HG02870 (cell line): ENCODE measurements around the gene MCM7.

Source experiments
- ATAC-seq: cut with Tn5 transposase; IDR thresholded peaks from one replicate; pipeline ENCODE4 v1.9.1; 2021; ENCODE audit warnings: mild to moderate bottlenecking, moderate library complexity; ENCODE audit not compliant: unreplicated experiment

Gene MCM7

DNA sequence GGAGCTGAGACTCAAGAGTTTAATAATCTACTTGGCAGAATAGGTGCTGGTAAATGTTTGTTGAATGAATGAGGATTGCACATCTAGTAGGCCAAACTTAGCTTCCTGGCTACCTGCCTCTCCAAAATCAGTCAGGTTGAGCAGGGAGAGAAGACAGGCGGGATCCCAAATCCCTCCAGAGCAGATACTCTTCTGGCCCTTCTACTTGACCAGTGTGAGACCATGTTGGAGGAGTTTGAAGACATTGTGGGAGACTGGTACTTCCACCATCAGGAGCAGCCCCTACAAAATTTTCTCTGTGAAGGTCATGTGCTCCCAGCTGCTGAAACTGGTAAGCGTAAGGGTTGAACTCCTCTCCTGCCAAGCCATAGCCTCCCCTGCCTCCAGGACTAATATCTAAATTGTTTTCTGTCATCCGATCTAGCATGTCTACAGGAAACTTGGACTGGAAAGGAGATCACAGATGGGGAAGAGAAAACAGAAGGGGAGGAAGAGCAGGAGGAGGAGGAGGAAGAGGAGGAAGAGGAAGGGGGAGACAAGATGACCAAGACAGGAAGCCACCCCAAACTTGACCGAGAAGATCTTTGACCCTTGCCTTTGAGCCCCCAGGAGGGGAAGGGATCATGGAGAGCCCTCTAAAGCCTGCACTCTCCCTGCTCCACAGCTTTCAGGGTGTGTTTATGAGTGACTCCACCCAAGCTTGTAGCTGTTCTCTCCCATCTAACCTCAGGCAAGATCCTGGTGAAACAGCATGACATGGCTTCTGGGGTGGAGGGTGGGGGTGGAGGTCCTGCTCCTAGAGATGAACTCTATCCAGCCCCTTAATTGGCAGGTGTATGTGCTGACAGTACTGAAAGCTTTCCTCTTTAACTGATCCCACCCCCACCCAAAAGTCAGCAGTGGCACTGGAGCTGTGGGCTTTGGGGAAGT, 23.4 kb upstream of the MCM7 start:
- no peak for ATAC-seq

DNA sequence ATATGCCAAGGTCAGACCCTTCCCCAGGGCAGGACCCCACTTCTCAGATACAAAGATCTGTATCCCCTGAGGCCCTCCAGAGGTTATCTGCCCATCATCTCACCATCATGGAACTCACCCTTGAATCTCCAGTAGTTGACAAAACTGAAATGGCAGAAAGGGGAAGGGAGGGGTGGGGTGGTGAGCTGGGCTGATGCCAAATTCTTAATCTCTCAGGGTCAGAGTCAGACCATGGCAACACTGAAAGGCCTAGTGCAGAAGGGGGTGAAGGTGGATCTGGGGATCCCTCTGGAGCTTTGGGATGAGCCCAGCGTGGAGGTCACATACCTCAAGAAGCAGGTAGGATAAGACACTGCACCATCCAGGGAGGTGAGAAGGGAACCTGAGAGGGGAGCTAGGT, 21.4 kb upstream of the MCM7 start:
- ATAC-seq: no peak

DNA sequence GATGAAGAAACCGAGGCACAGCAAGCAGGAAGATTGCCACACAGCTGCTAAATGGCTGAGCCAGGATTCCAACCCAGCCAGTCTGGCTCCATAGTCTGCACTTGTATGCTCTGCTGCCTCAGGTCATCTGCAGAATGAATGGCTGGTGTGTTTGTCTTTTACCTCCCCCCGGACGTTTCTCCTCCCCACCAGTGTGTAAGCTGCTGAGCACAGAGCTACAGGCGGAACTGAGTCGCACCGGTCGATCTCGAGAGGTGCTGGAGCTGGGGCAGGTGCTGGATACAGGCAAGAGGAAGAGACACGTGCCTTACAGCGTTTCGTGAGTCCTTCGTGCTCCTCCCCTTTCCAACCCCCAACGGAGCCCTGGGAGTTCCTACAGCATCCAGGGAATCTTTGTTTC, 20.9 kb upstream of the MCM7 start:
- no peak for ATAC-seq

DNA sequence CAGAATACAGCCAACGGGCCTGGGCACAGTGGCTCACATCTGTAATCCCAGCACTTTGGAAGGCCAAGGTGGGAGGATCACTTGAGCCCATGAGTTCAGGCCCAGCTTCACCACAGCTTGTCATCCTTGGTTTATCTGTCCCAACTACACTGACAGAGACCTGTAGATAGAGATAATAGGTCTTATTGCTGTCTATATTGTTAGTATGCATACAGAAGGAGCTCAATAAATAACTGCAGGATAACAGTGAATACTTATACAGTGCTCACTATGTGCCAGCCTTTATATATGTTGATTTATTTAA, 19.5 kb upstream of the MCM7 start:
- ATAC-seq: no peak

DNA sequence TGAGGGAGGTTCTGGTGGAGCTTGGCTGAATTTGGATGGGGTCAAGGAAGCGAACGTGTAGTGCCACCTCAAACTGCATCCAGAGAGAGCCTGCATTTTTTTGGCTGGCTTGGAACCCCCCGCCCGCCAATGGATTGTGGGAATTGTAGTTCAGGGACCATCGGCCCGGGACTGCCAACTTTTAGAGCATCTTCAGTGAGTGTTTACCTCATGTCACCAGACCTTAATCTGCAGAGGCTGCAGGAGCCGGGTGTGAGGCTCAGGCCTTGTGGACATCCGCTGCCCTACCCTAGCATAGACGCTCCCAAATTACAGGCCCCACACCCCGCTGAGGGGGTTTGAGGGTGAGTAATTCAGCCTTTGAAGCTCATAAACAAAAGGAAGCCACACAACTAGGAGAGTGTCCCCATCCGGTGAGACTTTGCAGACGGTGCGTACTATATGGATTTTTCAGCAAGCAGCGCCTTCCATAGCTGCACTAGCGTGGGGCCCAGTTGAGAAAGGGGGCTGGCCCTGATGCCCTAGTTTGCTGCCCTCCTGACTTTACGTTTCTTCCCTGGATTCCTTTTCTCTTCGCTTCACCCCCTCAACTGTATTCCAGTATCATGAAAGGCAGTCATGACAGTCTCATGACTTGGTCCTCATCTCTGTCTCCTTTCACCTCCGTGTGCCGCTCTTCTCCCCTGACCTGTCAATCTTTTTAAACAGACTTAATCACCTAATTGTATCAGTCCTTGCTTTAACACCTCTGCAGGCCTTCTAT, 19.0 kb upstream of the MCM7 start:
- ATAC-seq: no peak

DNA sequence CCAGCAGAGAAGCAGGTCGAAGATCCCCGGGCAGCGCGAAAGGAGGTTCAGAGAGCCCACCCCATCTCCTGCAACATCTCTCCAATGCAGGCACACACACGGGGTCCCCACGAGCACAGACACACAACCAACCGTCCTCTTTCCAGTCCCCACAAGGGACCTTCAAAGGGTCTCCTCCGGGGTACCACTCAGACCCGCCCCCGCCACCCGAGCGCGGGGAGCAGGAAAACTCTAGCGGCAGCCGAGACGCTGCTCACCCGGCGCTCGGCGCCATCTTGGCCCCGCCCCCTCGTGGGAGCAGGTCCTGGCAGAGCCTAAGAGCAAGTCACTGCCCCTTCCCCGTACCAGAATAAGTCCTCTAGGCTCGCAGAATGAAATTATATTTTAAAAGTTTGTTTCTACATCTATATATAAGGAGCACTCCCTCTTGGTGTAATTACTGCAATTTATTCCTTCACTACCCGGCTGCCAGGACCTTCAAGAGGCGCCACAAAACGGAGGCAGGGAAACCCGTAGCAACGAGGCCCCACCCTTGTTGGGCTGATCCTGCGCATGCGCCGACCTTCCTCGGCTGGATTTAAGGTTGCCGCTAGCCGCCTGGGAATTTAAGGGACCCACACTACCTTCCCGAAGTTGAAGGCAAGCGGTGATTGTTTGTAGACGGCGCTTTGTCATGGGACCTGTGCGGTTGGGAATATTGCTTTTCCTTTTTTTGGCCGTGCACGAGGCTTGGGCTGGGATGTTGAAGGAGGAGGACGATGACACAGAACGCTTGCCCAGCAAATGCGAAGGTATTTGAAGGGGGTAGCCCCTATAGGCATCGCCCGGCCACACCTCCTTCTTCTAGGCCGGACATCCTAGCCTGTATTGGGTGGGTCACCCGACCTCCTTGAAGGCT, 18.1 kb upstream of the MCM7 start, which contains the start of the genes CNPY4 and TAF6:
Gene CNPY4, plus strand, starts transcription at position 563 of the 898 bp plus-strand sequence. Its CDS starts 111 bp downstream, at position 674.
Gene TAF6, minus strand, starts transcription at position 287 of the 898 bp plus-strand sequence. CDS start 5,149 bp downstream, outside the sequence.
- no peak for ATAC-seq

DNA sequence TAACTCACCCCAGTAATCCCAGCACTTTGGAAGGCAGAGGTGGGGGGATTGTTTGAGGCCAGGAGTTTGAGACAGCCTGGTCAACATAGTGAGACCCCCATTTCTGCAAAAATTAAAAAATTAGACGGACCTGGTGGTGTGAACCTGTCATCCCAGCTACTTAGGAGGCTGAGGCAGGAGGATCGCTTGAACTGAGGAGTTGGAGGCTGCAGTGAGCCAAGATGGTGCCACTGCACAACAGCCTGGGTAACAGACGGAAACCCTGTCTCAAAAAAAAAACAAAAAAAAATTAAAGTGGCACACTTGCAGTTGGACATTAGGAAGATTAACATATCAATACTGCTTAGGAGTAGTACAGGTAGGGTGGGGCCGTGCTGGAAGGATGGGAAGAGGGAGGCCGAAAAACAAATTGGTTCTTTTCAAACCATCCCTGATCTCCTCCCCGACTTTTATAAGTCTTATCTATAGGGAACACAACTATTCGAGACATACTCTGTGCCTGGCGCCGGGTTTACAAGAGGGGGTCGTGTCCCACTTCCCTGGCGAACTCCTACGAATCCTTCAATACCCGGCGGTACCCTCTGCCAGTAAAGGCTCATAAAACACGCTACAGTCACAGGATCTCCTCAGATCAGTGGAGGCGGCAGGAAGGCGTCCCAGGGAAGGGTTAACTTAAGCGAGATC, 17.3 kb upstream of the MCM7 start:
- ATAC-seq: no peak

DNA sequence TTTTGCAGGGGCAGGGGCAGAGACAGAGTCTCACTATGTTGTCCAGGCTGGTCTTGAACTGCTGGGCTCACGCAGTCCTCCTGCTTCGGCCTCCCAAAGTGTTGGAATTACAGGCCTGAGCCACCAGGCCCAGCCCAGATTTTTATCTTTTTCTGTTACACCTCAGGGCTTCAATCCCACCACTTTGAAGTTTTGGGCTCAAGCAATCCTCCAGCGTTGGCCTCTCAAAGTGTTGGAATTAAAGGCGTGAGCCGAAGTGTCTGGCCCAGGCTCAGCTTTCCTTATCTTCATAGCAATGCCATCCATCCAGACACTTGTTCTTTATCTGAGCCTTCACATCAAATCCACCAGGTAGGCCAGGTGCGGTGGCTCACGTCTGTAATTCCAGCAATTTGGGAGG, 13.8 kb upstream of the MCM7 start:
- no peak for ATAC-seq

DNA sequence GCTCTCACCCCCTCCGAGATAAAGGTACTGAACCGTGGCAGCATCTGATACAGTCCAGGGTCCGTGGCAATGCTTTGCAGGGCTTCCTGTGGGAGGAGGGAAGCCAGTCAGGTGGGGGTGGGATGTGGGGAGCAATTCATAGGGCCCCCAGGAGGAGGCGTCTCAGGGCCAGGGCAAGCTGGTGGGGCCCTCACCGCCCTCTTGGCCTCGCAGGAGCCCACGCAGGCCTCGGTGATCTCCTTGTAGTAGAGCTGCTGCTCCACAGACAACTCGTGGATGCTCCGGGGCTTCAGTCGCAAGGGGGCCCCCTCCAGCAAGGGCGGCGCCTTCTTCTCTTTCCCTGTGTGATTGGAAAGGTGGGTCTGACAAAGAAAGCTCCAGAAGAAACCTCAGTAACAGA, 10.7 kb upstream of the MCM7 start:
- ATAC-seq: no peak

DNA sequence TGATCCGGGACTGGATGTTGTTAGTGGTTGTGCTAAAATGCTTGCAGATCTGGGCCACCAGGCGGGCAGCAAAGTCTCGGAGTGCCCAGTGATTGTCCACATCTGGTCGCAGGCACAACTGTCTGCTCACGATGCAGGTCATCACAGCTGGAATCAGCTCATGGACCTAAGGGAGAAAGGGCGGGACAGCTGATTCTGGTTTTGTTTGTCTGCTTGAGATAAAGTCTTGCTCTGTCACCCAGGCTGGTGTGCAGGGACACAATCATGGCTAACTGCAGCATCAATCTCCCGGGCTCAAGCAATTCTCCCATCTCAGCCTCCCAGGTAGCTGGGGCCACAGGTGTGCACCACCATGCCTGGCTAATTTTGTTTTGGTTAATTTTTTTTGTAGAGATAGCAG, 10.0 kb upstream of the MCM7 start:
- no peak for ATAC-seq

DNA sequence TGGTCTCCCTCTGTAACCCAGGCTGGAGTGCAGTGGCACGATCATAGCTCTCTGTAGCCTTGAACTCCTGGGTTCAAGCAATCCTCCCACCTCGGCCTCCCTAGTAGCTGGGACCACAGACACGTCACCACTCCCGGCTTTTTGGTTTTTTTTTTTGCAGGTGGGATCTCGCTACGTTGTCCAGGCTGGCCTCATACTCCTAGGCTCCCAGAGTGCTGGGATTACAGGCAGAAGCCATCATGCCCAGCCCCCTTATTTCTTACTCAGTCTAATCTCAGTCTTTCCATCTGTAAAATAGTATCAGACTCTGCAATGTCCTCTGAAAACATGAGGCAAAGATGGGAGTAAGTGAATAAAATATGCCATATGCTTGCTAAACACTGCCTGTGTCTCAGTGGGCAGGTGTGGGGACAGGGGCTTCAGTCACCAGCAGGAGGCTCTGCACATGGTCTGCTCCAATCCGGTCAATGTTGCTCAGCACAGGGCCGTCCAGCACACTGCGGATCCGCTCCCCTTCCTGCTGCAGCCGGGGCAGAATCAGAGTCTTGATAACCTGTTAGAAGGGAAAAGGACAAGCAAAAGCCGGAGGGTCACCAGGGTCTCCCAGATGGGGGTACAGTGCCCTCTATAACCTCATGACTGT, 8.4 kb upstream of the MCM7 start:
- no peak for ATAC-seq

DNA sequence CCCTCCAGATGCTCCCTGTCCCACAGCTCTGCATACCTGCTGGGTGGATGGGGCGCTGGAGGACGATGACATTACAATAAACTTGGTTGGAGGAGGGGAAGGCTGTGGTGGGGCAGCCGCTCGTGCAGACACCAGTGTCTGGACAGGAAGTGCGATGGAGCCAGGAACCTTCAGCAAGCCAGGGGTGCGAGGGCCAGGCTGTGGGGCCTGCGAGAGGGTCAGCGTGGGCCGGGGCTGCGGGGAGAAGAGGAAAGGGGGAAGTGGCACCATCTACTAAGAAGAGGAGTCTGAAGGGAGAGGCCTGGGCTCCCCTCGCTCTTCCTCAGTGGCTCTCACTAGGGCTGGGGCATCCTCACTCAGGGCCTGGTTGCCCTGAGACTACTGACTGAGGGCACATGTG, 6.7 kb upstream of the MCM7 start:
- ATAC-seq: no peak

DNA sequence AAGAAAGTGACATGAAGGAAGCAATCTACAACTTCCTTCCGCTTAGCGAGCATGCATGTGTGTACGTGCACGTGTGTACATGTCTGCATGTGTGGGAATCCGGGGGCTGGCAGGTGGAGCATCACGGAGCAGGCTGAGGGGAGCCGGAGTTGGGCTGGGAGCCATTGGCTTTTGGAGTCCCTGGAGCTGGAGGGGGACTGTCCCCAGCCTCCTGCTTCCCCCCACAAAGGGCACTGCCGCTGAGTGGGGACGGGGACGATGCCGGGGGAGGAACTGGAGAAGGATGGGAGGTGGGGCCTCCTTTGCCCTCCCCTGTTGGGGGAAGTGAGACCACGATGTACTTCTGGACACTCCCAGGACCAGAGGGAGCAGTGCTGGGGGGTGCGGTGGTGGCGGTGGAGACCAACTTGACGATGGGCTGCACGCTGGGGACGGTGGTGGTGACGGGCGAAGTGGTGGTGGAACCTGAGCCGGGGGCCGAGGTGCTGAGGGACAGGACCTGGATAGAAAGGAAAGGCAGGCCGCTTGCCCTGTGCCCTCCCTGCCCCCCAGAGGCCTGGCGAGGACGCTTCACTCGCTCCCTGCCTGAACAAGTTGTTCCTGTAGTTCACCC, 6.0 kb upstream of the MCM7 start:
- no peak for ATAC-seq

DNA sequence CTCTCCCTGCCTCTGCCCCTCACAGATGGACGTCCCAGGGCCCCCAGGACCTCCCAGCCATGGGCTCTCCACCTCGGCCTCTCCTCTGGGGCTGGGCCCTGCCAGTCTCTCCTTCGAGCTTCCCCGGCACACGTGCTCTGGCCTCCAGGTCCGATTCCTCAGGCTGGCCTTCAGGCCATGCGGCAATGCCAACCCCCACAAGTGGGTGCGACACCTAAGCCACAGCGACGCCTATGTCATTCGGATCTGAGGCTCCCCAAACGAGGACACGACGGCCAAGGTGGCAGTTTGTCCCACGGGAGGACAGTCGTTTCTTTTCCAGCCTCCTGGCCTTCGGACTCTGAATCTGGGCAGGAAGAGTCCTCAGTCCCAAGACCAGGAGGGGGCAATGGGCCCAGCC, 5.4 kb upstream of the MCM7 start:
- ATAC-seq: no peak

DNA sequence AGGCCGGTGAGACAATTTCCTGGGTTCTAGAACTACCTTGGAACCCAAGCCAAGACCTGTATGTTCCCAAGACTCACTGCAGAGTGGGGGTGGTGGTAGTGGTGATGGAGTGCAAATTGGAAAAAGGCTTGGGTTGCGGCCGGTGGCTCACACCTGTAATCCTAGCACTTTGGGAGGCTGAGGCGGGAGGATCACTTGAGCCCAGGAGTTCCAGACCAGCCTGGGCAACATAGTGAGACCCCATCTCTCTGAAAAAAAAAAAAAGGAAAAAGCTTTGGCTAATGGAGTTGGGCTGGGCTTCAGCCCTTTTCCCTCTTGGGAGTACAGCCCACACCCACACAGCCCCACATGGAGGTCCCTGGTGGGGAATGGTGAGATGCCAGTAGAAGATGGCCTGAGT, 4.3 kb upstream of the MCM7 start:
- ATAC-seq: no peak

DNA sequence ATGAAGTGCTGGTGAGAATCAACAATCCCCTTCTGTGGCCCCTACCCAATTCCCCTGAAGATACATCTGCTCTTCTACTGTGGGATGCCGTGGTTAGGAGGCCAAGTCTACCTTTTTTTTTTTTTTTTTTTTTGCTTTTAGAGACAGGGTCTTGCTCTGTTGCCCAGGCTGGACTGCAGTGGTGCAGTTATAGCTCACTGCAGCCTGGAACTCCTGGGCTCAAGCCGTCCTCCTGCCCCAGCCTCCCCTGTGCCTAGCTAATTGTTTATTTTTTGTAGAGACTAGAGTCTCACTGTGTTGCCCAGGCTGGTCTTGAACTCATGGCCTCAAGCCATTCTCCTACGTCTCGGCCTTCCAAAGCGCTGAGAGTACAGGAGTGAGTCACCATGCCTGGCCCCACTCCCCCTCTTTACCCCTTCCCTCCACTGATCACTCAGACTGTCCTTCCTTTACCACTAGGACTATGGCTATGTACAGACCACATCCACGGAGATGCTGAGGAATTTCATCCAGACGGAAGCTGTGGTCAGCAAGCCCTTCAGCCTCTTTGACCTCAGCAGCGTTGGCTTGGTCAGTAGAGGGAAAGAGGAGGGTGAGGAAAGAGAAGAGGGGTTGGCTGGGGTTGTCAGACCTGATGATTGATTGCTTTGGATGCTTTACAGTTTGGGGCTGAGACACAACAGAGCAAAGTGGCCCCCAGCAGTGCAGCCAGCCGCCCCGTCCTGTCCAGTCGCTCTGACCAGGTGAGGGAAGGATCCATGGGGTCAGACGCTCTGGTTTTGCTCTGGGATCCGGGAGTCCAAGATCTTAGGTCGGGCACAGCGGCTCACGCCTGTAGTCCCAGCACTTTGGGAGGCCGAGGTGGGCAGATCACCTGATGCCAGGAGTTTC, 2.0 kb upstream of the MCM7 start:
- no peak for ATAC-seq

DNA sequence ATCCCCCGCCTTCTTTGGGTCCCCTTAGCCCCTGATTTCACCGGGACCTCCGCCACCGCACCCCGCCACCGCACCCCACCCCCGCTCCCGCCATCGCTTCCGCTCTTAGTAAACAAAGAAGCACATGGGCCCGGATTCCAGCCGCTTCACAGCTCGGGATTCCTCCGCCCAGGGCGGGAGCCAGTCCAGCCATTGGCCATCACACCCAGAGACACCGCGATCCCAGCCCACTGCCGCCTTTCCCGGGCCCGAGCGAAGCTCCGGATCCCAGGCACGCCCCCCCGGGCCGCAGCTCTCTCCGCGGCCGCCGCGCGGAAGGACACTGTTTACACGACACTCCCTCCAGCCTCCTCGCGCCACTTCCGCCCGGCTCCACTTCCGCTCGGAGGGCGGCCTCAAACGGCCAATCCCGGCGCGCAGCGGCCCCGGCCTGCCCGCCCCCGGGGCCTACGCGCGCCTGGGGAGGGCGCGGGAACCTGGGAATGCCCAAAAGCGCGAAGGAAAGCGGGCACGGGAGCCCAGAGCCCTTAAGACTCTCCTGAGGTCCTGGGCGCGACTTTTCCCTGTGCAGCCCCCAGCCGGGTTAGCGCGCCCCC, 679 bp downstream of the MCM7 start:
- ATAC-seq: peak; percentile 60

DNA sequence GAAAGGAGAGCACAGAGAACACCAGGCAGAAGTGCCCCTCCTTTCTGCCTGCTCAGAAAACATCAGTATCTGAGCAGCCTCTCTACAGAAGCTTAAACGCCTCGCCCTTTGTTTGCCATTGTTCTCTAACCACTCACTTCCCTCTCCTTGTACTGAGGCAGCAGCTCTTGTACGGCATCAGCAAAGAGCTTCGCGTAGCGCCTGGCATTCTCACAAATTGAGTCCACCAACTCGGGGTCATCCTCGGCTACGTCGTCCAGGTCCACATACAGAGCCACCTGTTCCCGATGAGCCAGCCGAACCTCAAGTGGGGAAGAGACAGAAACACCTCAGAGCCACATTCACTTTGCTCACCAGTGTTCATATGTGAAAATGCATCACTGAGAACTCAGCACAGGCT, 1.7 kb downstream of the MCM7 start:
- ATAC-seq: no peak
